H1 (cell line): ENCODE results near the gene PPARA. TPM values are rescaled to one million over a fixed set of nuclear protein-coding genes. Genes with fewer than 3 reads are reported as not detected.

ENCODE experiments used
- CTCF ChIA-PET: fragments of 300-600 bp; sonication (Branson Sonifier 250); formaldehyde crosslinking; loops from one replicate; lab custom pipeline; 2021; ENCODE audit not compliant: partially characterized antibody; lab: Charles Lee
- POLR2A ChIA-PET: fragments of 300-600 bp; sonication (Branson Sonifier 250); formaldehyde crosslinking; loops from one replicate; lab custom pipeline; 2021; ENCODE audit warnings: inconsistent platforms; ENCODE audit not compliant: partially characterized antibody; lab: Charles Lee
- DNase-seq, 2 experiments: peaks; one replicate each; pipeline versions ENCODE4 v3.0.0 to v3.0.0-alpha.2; 2010 to 2022; ENCODE audit warnings: low spot score in 2 of 2, low read depth in 1 of 2, mixed read lengths in 1 of 2
- FAIRE-seq: peaks from 2 replicates; lab custom pipeline; 2011; peaks lifted over from hg19 to GRCh38; lab: Jason Lieb, UNC
- H2AFZ ChIP-seq: 2 replicates; pipeline ENCODE4 v1.8.1; 2012; ENCODE audit warnings: low read length, inconsistent platforms
- H2AK5ac ChIP-seq: 2 replicates; pipeline ENCODE4 v1.6.1; 2013; ENCODE audit warnings: low read depth, low read length
- H2BK120ac ChIP-seq: replicated peaks from 2 replicates; pipeline ENCODE3; 2013; ENCODE audit warnings: low read depth, low read length, inconsistent platforms
- H2BK12ac ChIP-seq: 2 replicates; pipeline ENCODE4 v1.6.1; 2013; ENCODE audit warnings: low read depth, low read length
- H2BK15ac ChIP-seq: 2 replicates; pipeline ENCODE4 v1.6.1; 2013; ENCODE audit warnings: low read length
- H2BK20ac ChIP-seq: 2 replicates; pipeline ENCODE4 v1.6.1; 2013; ENCODE audit warnings: low read length
- H2BK5ac ChIP-seq: 2 replicates; pipeline ENCODE4 v1.6.1; 2013; ENCODE audit warnings: low read depth, low read length
- H3K14ac ChIP-seq: 2 replicates; pipeline ENCODE4 v1.6.1; 2013; ENCODE audit warnings: inconsistent platforms; ENCODE audit not compliant: insufficient read length
- H3K18ac ChIP-seq: 2 replicates; pipeline ENCODE4 v1.6.1; 2013; ENCODE audit warnings: low read length; ENCODE audit errors: extremely low read depth
- H3K23ac ChIP-seq: 2 replicates; pipeline ENCODE4 v1.6.1; 2013; ENCODE audit warnings: inconsistent platforms; ENCODE audit not compliant: insufficient read length
- H3K23me2 ChIP-seq: 2 replicates; pipeline ENCODE4 v1.6.1; 2013; ENCODE audit warnings: low read depth, low read length
- H3K27ac ChIP-seq: 2 replicates; pipeline ENCODE4 v1.6.1; 2011; ENCODE audit warnings: low read depth, low read length, inconsistent platforms
- H3K27me3 ChIP-seq, 4 experiments: replicated peaks in 1 of 4; 1 replicate in 1 of 4; 2 replicates in 3 of 4; pipeline versions ENCODE4 v1.6.1 to v1.8.1; 2011 to 2013; ENCODE audit warnings: low read length in 3 of 4, mild to moderate bottlenecking in 3 of 4, inconsistent platforms in 2 of 4, mixed read lengths in 2 of 4, moderate library complexity in 1 of 4; ENCODE audit not compliant: control insufficient read depth in 3 of 4, insufficient read depth in 3 of 4; ENCODE audit errors: extremely low read depth in 1 of 4
- H3K36me3 ChIP-seq, 4 experiments: 2 replicates each; pipeline versions ENCODE4 v1.6.1 to v1.8.1; 2011 to 2013; ENCODE audit warnings: mild to moderate bottlenecking in 4 of 4, low read length in 3 of 4, moderate library complexity in 2 of 4, control low read depth in 1 of 4, inconsistent platforms in 1 of 4; ENCODE audit not compliant: insufficient read depth in 4 of 4, control insufficient read depth in 2 of 4
- H3K4ac ChIP-seq: replicated peaks from 2 replicates; pipeline ENCODE3; 2013; ENCODE audit warnings: low read length, low read depth, mixed read lengths, inconsistent platforms; ENCODE audit not compliant: insufficient read length
- H3K4me1 ChIP-seq, 4 experiments: replicated peaks in 1 of 4; 1 replicate in 1 of 4; 2 replicates in 3 of 4; pipeline versions ENCODE4 v1.6.1 to v1.8.1; 2011 to 2013; ENCODE audit warnings: low read length in 3 of 4, inconsistent platforms in 2 of 4, mixed read lengths in 1 of 4; ENCODE audit not compliant: insufficient read depth in 4 of 4, control insufficient read depth in 3 of 4
- H3K4me2 ChIP-seq, 2 experiments: 2 replicates each; pipeline versions ENCODE4 v1.6.1 to v1.8.1; 2011 to 2013; ENCODE audit warnings: low read depth in 2 of 2, low read length in 2 of 2, control low read depth in 1 of 2, inconsistent platforms in 1 of 2, mild to moderate bottlenecking in 1 of 2; ENCODE audit not compliant: insufficient read depth in 1 of 2
- H3K4me3 ChIP-seq, 4 experiments: fragments of 200-600, 300-600 bp in 1 of 4; sonication (generic), shearing (Covaris generic), sonication (Bioruptor Twin) in 1 of 4; 2 replicates each; pipeline versions ENCODE4 v1.5.1 to v1.8.1; 2011 to 2016; ENCODE audit warnings: low read length in 4 of 4, low read depth in 3 of 4, control low read depth in 2 of 4, inconsistent platforms in 2 of 4, mild to moderate bottlenecking in 2 of 4, mixed read lengths in 1 of 4, moderate library complexity in 1 of 4; ENCODE audit not compliant: insufficient read depth in 2 of 4; ENCODE audit errors: extremely low read depth in 1 of 4
- H3K56ac ChIP-seq: replicated peaks from 2 replicates; pipeline ENCODE3; 2013; ENCODE audit warnings: low read depth, mild to moderate bottlenecking, mixed read lengths, low read length, inconsistent platforms; ENCODE audit not compliant: insufficient read length
- H3K79me1 ChIP-seq: 2 replicates; pipeline ENCODE4 v1.6.1; 2013; ENCODE audit warnings: low read depth, low read length, control low read depth
- H3K79me2 ChIP-seq, 2 experiments: 2 replicates each; pipeline versions ENCODE4 v1.6.1 to v1.8.1; 2012 to 2013; ENCODE audit warnings: low read length in 2 of 2, mild to moderate bottlenecking in 2 of 2, inconsistent platforms in 1 of 2; ENCODE audit not compliant: insufficient read depth in 2 of 2, control insufficient read depth in 1 of 2
- H3K9ac ChIP-seq, 4 experiments: replicated peaks in 1 of 4; 1 replicate in 1 of 4; 2 replicates in 3 of 4; pipeline versions ENCODE4 v1.6.1 to v1.8.1; 2011 to 2013; ENCODE audit warnings: low read depth in 3 of 4, low read length in 3 of 4, control low read depth in 2 of 4, mild to moderate bottlenecking in 2 of 4, moderate library complexity in 2 of 4, inconsistent platforms in 1 of 4; ENCODE audit errors: extremely low read depth in 1 of 4
- H3K9me3 ChIP-seq, 2 experiments: 2 replicates each; pipeline versions ENCODE4 v1.6.1 to v1.8.1; 2012 to 2013; ENCODE audit warnings: mild to moderate bottlenecking in 2 of 2, moderate library complexity in 2 of 2, control low read depth in 1 of 2, inconsistent platforms in 1 of 2, low read depth in 1 of 2, low read length in 1 of 2, mixed read lengths in 1 of 2; ENCODE audit not compliant: insufficient read depth in 2 of 2
- H4K20me1 ChIP-seq, 2 experiments: replicated peaks in 1 of 2; 2 replicates each; pipeline versions ENCODE3 to v1.8.1; 2011 to 2013; ENCODE audit warnings: inconsistent platforms in 2 of 2, low read length in 2 of 2, mild to moderate bottlenecking in 1 of 2; ENCODE audit not compliant: insufficient read depth in 2 of 2, control insufficient read depth in 1 of 2
- H4K5ac ChIP-seq: 2 replicates; pipeline ENCODE4 v1.6.1; 2013; ENCODE audit warnings: low read length, low read depth, mixed read lengths, inconsistent platforms; ENCODE audit not compliant: insufficient read length
- H4K8ac ChIP-seq: 2 replicates; pipeline ENCODE4 v1.8.0; 2013; ENCODE audit warnings: mild to moderate bottlenecking, moderate library complexity, low read length, inconsistent platforms; ENCODE audit not compliant: insufficient read depth; ENCODE audit errors: extremely low read depth
- H4K91ac ChIP-seq: replicated peaks from 2 replicates; pipeline ENCODE3; 2013; ENCODE audit warnings: low read length, mixed read lengths, inconsistent platforms; ENCODE audit not compliant: insufficient read length
- GTF2F1 ChIP-seq: IDR thresholded peaks from 2 replicates; pipeline ENCODE4 v1.6.1; 2012; ENCODE audit warnings: low read depth, low read length, improper control_type of control experiment, borderline replicate concordance
- HDAC6 ChIP-seq: IDR thresholded peaks from one replicate; pipeline ENCODE4 v1.7.1; 2012; ENCODE audit warnings: low read depth, mild to moderate bottlenecking, inconsistent platforms, low read length, moderate library complexity
- JUND ChIP-seq: IDR thresholded peaks from 2 replicates; pipeline ENCODE4 v1.6.1; 2011; ENCODE audit warnings: mild to moderate bottlenecking, improper control_type of control experiment, low read length
- SP1 ChIP-seq: IDR thresholded peaks from 2 replicates; pipeline ENCODE4 v1.6.1; 2011; ENCODE audit warnings: low read depth, low read length
- TAF1 ChIP-seq: IDR thresholded peaks from 2 replicates; pipeline ENCODE4 v1.6.1; 2011; ENCODE audit warnings: mild to moderate bottlenecking, low read depth, low read length
- TAF7 ChIP-seq: optimal IDR thresholded peaks from 2 replicates; pipeline ENCODE3; 2011; ENCODE audit warnings: low read depth, mild to moderate bottlenecking, inconsistent platforms, low read length, moderate library complexity, borderline replicate concordance
- TCF12 ChIP-seq: IDR thresholded peaks from 2 replicates; pipeline ENCODE4 v1.6.1; 2011; ENCODE audit warnings: low read depth, mild to moderate bottlenecking, low read length
- TEAD4 ChIP-seq: IDR thresholded peaks from 2 replicates; pipeline ENCODE4 v1.6.1; 2012; ENCODE audit warnings: low read depth, low read length, inconsistent platforms, mixed read lengths
- ZNF274 ChIP-seq: IDR thresholded peaks from 2 replicates; pipeline ENCODE4 v1.7.0; 2012; ENCODE audit warnings: low read length, borderline replicate concordance; ENCODE audit errors: extremely low read depth
- WGBS, 2 experiments: shearing (Covaris generic) in 1 of 2; methylation state at CpG; one replicate each; pipeline versions ENCODE4 v1.1.6 to v1.1.7; 2013 to 2015; ENCODE audit warnings: low lambda C conversion rate in 2 of 2, mixed read lengths in 2 of 2, inconsistent platforms in 1 of 2, low coverage in 1 of 2, missing lambda C conversion rate in 1 of 2; ENCODE audit not compliant: insufficient replicate concordance in 2 of 2, insufficient coverage in 1 of 2, insufficient read length in 1 of 2; ENCODE audit errors: extremely low coverage in 1 of 2, missing lambda C conversion rate in 1 of 2; 5-methylcytosine and 5-hydroxymethylcytosine counted together
- polyA plus RNA-seq, 7 experiments: library from polyadenylated mRNA; depleted of rRNA in 3 of 7; stranded (reverse) in 5 of 7; unstranded in 2 of 7; fragments of >200 nt in 5 of 7; fragments of 200-250 nt in 2 of 7; gene quantifications; 1 replicate in 5 of 7; 2 replicates in 1 of 7; 4 replicates in 1 of 7; pipeline versions ENCODE4 v1.2.1 to v1.2.3, GENCODE V29; 2011 to 2013; ENCODE audit warnings: missing spikeins in 2 of 7, mixed read lengths in 2 of 7
- total RNA-seq: library from RNA; stranded (reverse); fragmentation: NEBNext Ultra II Directional; extraction: Animal tissue kit (Norgen Biotek cat#: 25700); gene quantifications from 2 replicates; pipeline ENCODE4 v1.2.1, GENCODE V29; 2021

PPARA gene
- total and polyA plus RNA-seq, 2 of the 8 experiments (the other 6 are each of a cell fraction or from before 2014, with no cell fraction given): 3.1 to 8.2 TPM

- Histone ChIP-seq H2BK20ac (no peak overlapping the region), H3K9ac (no peak overlapping the region), H3K4me2 (no peak overlapping the region), H3K14ac (no peak overlapping the region), H2BK5ac (no peak overlapping the region), H3K9me3 (peaks cover 24 to 26% of the 10 kb centered on the region in 2 experiments), H3K56ac (no peak overlapping the region), H3K4me3 (no peak overlapping the region), H3K79me1 (no peaks in the 10 kb centered on the region), H2BK12ac (no peak overlapping the region), H3K27ac (no peak overlapping the region), H2BK120ac (no peak overlapping the region), H2AFZ (no peak overlapping the region), H3K36me3 (no peaks in the 10 kb centered on the region), H3K23me2 (no peaks in the 10 kb centered on the region), H4K5ac (no peak overlapping the region), H4K8ac (no peak overlapping the region; the same call in 1 of the 2 replicates), H2BK15ac (no peak overlapping the region), H3K79me2 (no peaks in the 10 kb centered on the region), H4K91ac (no peak overlapping the region), H3K4me1 (no peaks in the 10 kb centered on the region), H3K18ac (no peak overlapping the region), H2AK5ac (no peak overlapping the region), H3K4ac (no peak overlapping the region), H3K27me3 (no peaks in the 10 kb centered on the region), H3K23ac (no peak overlapping the region), H4K20me1 (no peaks in the 10 kb centered on the region)
- FAIRE-seq (no peak), DNase-seq (no peak)
- POLR2A ChIA-PET: no interaction called here
- CTCF ChIA-PET: no interaction called here
- TF ChIP-seq HDAC6 (no peak), TEAD4 (no peak), TAF7 (no peak), TCF12 (no peak), TAF1 (no peak), JUND (no peak), ZNF274 (no peak), SP1 (no peak), GTF2F1 (no peak)
- WGBS, 2 experiments: 88% methylated on average over 5 of the region's 5 CpGs; no CpG with 5 or more reads in 1 of the 2 experiments
These were observed 33.4 kb downstream of the PPARA start for GRCh38 chr22:46183733-46184132.
